ENCODE results near the gene PAPPA. TPM values are rescaled to one million over a fixed set of nuclear protein-coding genes. Genes with fewer than 3 reads are reported as not detected.
A peak's percentile ranks its signal among the peaks of the same experiment; 100 is the strongest.

Gene PAPPA
- polyA plus RNA-seq, 1 of the 3 experiments (the other 2 are of a cell fraction), result 44.5 TPM

DNA sequence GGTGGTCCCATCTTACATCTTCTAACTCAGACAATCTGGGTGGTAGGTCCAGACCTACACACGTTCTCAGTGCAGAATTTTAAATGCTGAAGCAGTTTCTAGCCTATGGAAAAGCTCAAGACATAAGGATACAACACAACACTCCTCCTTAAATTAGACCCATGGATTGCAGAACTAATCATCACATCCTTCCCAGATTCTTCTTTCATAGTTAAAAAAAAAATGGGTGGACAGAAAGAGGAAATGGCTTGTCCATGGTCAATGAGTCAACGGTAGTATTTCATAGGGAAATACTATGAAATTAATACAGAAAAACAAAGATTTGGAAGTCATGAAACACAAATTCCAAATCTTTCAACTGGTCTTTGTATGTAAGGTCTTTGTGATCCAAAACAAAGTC, 106.9 kb downstream of the PAPPA start:
- Histone ChIP-seq H4K20me1 (ENCODE audit: insufficient read depth) (peaks cover 10% of the 10 kb centered on the region), H3K9me3 (no peaks in the 10 kb centered on the region), H3K79me2 (ENCODE audit: insufficient read depth) (peaks cover 68% of the 10 kb centered on the region), H3F3A (replicated peaks; ENCODE audit: insufficient read depth) (peaks cover 54% of the 10 kb centered on the region), H3K4me2 (no peak overlapping the region), H3K36me3 (replicated peaks in 1 of 2; ENCODE audit: control insufficient read depth in 1 of 2, insufficient read depth in 2 of 2, low read length in 1 of 2) (peaks cover under 1 to 62% of the 10 kb centered on the region in 2 experiments), H3K27me3 (ENCODE audit: insufficient read depth) (no peaks in the 10 kb centered on the region), H3K9me2 (no peaks in the 10 kb centered on the region), H2AFZ (ENCODE audit: low read depth) (no peak overlapping the region), H3K27ac (ENCODE audit: low read depth in 2 of 2, low read length in 1 of 2) (no peak overlapping the region), H3K9ac (no peak overlapping the region), H3K4me3 (ENCODE audit: low read depth in 2 of 2, low read length in 1 of 2) (no peak overlapping the region), H3K4me1 (ENCODE audit: control insufficient read depth in 1 of 2, insufficient read depth in 2 of 2, low read depth in 1 of 2, low read length in 1 of 2) (no peaks in the 10 kb centered on the region; a peak in 1 of 4 replicates)
- ChIA-PET POLR2A (no interaction called here), CTCF (no interaction called here)
- WGBS (ENCODE audit: low lambda C conversion rate), result 94% methylated on average over 2 of the region's 2 CpGs
- TF ChIP-seq NRF1 (IDR thresholded peaks at IDR 0.05; ENCODE audit: low read depth, low read length) (no peak), YY1 (IDR thresholded peaks at IDR 0.05; ENCODE audit: low read depth) (no peak), MEF2A (IDR thresholded peaks at IDR 0.05; ENCODE audit: borderline replicate concordance, low read depth) (no peak), GATA2 (CRISPR knock-in tag; IDR thresholded peaks at IDR 0.05) (no peak), TCF12 (IDR thresholded peaks at IDR 0.05) (no peak), GABPA (IDR thresholded peaks at IDR 0.05; ENCODE audit: low read depth) (no peak), CHD2 (IDR thresholded peaks at IDR 0.05; ENCODE audit: low read length, partially characterized antibody) (no peak), EP300 (IDR thresholded peaks at IDR 0.05; ENCODE audit: borderline replicate concordance in 1 of 2, low read depth in 1 of 2, low read length in 1 of 2) (no peak), NFIC (IDR thresholded peaks at IDR 0.05; ENCODE audit: borderline replicate concordance) (no peak), TEAD4 (IDR thresholded peaks at IDR 0.05; ENCODE audit: borderline replicate concordance, insufficient read depth) (no peak), JUND (IDR thresholded peaks at IDR 0.05) (no peak)
- TF ChIP-seq, protein P1, sequence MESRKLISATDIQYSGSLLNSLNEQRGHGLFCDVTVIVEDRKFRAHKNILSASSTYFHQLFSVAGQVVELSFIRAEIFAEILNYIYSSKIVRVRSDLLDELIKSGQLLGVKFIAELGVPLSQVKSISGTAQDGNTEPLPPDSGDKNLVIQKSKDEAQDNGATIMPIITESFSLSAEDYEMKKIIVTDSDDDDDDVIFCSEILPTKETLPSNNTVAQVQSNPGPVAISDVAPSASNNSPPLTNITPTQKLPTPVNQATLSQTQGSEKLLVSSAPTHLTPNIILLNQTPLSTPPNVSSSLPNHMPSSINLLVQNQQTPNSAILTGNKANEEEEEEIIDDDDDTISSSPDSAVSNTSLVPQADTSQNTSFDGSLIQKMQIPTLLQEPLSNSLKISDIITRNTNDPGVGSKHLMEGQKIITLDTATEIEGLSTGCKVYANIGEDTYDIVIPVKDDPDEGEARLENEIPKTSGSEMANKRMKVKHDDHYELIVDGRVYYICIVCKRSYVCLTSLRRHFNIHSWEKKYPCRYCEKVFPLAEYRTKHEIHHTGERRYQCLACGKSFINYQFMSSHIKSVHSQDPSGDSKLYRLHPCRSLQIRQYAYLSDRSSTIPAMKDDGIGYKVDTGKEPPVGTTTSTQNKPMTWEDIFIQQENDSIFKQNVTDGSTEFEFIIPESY (IDR thresholded peaks at IDR 0.05; ENCODE audit: borderline replicate concordance, low read depth), result no peak
- no peak for DNase-seq

DNA sequence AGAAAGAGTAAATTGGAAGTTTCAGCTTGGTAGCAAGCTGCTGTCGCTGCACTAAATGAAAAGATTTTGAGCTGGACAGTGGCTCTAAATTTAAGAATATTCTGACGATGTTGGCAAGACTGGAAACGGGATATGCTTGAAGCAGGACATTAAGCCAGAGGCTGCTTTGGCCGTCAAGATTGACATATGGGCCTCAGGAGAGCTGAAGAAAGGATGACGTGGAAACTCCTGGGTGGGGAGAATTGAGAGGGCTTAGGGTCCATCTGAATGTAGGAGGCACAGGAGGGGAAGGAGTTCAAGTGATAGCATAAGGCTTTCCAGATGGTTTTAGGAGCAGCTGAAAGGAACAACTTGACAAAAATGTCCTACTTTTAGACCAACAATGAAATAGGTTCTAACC, 108.9 kb downstream of the PAPPA start:
- Histone ChIP-seq H3K4me1 (ENCODE audit: control insufficient read depth in 1 of 2, insufficient read depth in 2 of 2, low read depth in 1 of 2, low read length in 1 of 2) (no peaks in the 10 kb centered on the region; a peak in 2 of 4 replicates), H3F3A (replicated peaks; ENCODE audit: insufficient read depth) (peaks cover 49% of the 10 kb centered on the region), H4K20me1 (ENCODE audit: insufficient read depth) (peaks cover 10% of the 10 kb centered on the region), H3K9ac (no peak overlapping the region), H2AFZ (ENCODE audit: low read depth) (no peak overlapping the region), H3K9me3 (no peaks in the 10 kb centered on the region), H3K79me2 (ENCODE audit: insufficient read depth) (peaks cover 51% of the 10 kb centered on the region; the same call in 1 of the 2 replicates), H3K27ac (ENCODE audit: low read depth in 2 of 2, low read length in 1 of 2) (0 out of 4 replicates have a peak overlapping the region, but pooled peaks of 1 of the 2 experiments have one; percentile 14), H3K36me3 (replicated peaks in 1 of 2; ENCODE audit: control insufficient read depth in 1 of 2, insufficient read depth in 2 of 2, low read length in 1 of 2) (peaks cover 10 to 58% of the 10 kb centered on the region in 2 experiments), H3K27me3 (ENCODE audit: insufficient read depth) (no peaks in the 10 kb centered on the region), H3K4me2 (no peak overlapping the region), H3K4me3 (ENCODE audit: low read depth in 2 of 2, low read length in 1 of 2) (no peak overlapping the region), H3K9me2 (no peaks in the 10 kb centered on the region)
- TF ChIP-seq TEAD4 (IDR thresholded peaks at IDR 0.05; ENCODE audit: borderline replicate concordance, insufficient read depth) (no peak), SMC3 (IDR thresholded peaks at IDR 0.05; ENCODE audit: low read depth, low read length) (no peak)
- no peak for DNase-seq
- 86% methylated on average over 5 of the region's 5 CpGs for WGBS (ENCODE audit: low lambda C conversion rate)
- ChIA-PET CTCF (interaction anchor here (1.1 kb wide), 1 partner anchor 9 kb away, joined by 3 read pairs; no protein-coding TSS in a partner anchor), POLR2A (no interaction called here)
